ENCODE results near the gene MAP1B. TPM values are rescaled to one million over a fixed set of nuclear protein-coding genes. Genes with fewer than 3 reads are reported as not detected.

MAP1B gene
- total RNA-seq, 1 experiment from 2014 or later = 8.9 TPM

DNA sequence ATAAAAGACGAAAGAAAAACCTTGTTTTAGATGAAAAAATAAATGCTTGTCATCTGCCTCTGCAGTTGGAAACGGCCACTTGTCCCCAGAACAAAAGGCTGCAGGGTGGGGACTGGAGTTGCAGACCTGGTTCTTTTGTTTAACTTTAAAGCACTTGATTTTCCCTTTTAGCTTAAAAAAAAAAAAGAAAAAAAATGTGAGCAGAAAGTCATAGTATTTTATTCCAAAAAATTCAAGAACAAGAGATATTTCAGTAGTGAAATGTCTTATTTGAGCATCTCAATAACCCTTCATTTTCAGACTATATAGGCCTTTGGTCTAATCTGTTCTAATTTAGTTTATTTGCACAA is 1.8 kb downstream of the MAP1B start:
- H3K4me1 ChIP-seq (ENCODE audit: control insufficient read depth in 1 of 2, insufficient read depth in 2 of 2, low read length in 2 of 2) = peaks cover 0 to 11% of the 10 kb centered on the region in 2 experiments; a peak in 1 of 4 replicates
- H3K79me2 ChIP-seq (ENCODE audit: insufficient read depth, low read length) = no peaks in the 10 kb centered on the region

DNA sequence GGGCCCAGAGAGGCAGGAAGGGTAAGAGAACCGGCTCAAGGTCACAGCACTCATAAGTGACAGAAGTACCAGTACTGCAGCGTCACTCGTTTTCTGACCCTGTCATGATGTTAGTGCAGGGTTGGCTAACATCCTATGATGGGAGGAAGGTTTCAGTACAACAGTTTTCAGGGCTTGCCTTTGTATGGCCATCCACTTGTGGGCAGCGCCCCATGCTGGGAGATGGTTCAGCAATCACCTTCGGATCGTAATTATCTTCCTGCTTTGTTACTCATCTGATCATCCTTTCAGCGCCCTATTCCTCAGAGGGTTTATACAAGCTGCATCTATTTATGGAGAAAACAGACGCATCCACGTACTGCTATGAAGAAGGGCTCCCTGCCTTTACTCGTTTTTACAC is 2.4 kb downstream of the MAP1B start:
- ChIA-PET POLR2A (no interaction called here), RAD21 (ENCODE audit: low non-redundant PET in 1 of 2, low total read pairs in 2 of 2, uncharacterized antibody in 2 of 2, unreplicated experiment in 2 of 2) (no interaction called here), CTCF (no interaction called here)
- Histone ChIP-seq H3K27me3 (ENCODE audit: insufficient read depth, low read length) (no peaks in the 10 kb centered on the region), H3K4me2 (ENCODE audit: low read length) (no peak overlapping the region), H3K27ac (ENCODE audit: low read depth, low read length) (no peak overlapping the region), H3K4me3 (replicated peaks in 1 of 2; ENCODE audit: low read depth in 1 of 2, low read length in 2 of 2) (no peak overlapping the region), H3K79me2 (ENCODE audit: insufficient read depth, low read length) (no peaks in the 10 kb centered on the region), H4K20me1 (ENCODE audit: insufficient read depth) (no peaks in the 10 kb centered on the region), H3K9me2 (ENCODE audit: insufficient read depth) (no peaks in the 10 kb centered on the region), H3K36me3 (ENCODE audit: control insufficient read depth in 1 of 2, insufficient read depth in 2 of 2, low read length in 2 of 2) (no peaks in the 10 kb centered on the region), H2AFZ (ENCODE audit: low read depth, low read length, poor library complexity, severe bottlenecking) (no peak overlapping the region), H3K4me1 (ENCODE audit: control insufficient read depth in 1 of 2, insufficient read depth in 2 of 2, low read length in 2 of 2) (peaks cover 0 to 11% of the 10 kb centered on the region in 2 experiments; a peak in 1 of 4 replicates), H3K9me3 (ENCODE audit: control insufficient read depth in 1 of 2, insufficient read depth in 1 of 2, low read depth in 1 of 2, low read length in 2 of 2) (no peaks in the 10 kb centered on the region), H3K9ac (ENCODE audit: low read length) (no peak overlapping the region)
- no peak for TF ChIP-seq SIN3A (IDR thresholded peaks at IDR 0.05; ENCODE audit: low read depth)
- peak; percentile 42 for TF ChIP-seq RAD21 (IDR thresholded peaks at IDR 0.05; ENCODE audit: low read depth)
- no peak for ATAC-seq
- DNase-seq (ENCODE audit: low read depth, low spot score) = no peak
- intact Hi-C loops (cut with micrococcal nuclease) = no loop called here
- no TSS peak for BruUV-seq (replicated peaks)

More for the DNA sequence above, 1.8 kb downstream of the MAP1B start:
- BruUV-seq (replicated peaks) = no TSS peak
- no peak for DNase-seq (ENCODE audit: low read depth, low spot score)
- no peak overlapping the region for H3K9ac ChIP-seq (ENCODE audit: low read length)
- ATAC-seq = no peak
- intact Hi-C loops (cut with micrococcal nuclease) = no loop called here
- no peak overlapping the region for H3K4me3 ChIP-seq (replicated peaks in 1 of 2; ENCODE audit: low read depth in 1 of 2, low read length in 2 of 2)
- H3K9me3 ChIP-seq (ENCODE audit: control insufficient read depth in 1 of 2, insufficient read depth in 1 of 2, low read depth in 1 of 2, low read length in 2 of 2) = no peaks in the 10 kb centered on the region
- no peaks in the 10 kb centered on the region for H4K20me1 ChIP-seq (ENCODE audit: insufficient read depth)
- no peak overlapping the region for H3K27ac ChIP-seq (ENCODE audit: low read depth, low read length)
- RAD21 ChIA-PET (ENCODE audit: low non-redundant PET in 1 of 2, low total read pairs in 2 of 2, uncharacterized antibody in 2 of 2, unreplicated experiment in 2 of 2) = no interaction called here
- no peak overlapping the region for H2AFZ ChIP-seq (ENCODE audit: low read depth, low read length, poor library complexity, severe bottlenecking)
- CTCF ChIA-PET = no interaction called here
- H3K36me3 ChIP-seq (ENCODE audit: control insufficient read depth in 1 of 2, insufficient read depth in 2 of 2, low read length in 2 of 2) = no peaks in the 10 kb centered on the region
- H3K4me2 ChIP-seq (ENCODE audit: low read length) = no peak overlapping the region
- H3K9me2 ChIP-seq (ENCODE audit: insufficient read depth) = no peaks in the 10 kb centered on the region
- TF ChIP-seq ELF1 (IDR thresholded peaks at IDR 0.05; ENCODE audit: borderline replicate concordance, low read depth) (no peak), FOSL1 (IDR thresholded peaks at IDR 0.05; ENCODE audit: low read depth) (no peak), ZFX (IDR thresholded peaks at IDR 0.05) (no peak), YY1 (IDR thresholded peaks at IDR 0.05; ENCODE audit: extremely low read depth, insufficient replicate concordance, low read depth, low read length) (no peak), SIN3A (IDR thresholded peaks at IDR 0.05; ENCODE audit: low read depth) (no peak)
- no peaks in the 10 kb centered on the region for H3K27me3 ChIP-seq (ENCODE audit: insufficient read depth, low read length)
- POLR2A ChIA-PET = no interaction called here
